Measurements from ENCODE around the gene KIF26B. TPM values are rescaled to one million over a fixed set of nuclear protein-coding genes. Genes with fewer than 3 reads are reported as not detected.

KIF26B gene
- polyA plus RNA-seq, 1 donor from 2014 or later = 6.3 TPM

DNA sequence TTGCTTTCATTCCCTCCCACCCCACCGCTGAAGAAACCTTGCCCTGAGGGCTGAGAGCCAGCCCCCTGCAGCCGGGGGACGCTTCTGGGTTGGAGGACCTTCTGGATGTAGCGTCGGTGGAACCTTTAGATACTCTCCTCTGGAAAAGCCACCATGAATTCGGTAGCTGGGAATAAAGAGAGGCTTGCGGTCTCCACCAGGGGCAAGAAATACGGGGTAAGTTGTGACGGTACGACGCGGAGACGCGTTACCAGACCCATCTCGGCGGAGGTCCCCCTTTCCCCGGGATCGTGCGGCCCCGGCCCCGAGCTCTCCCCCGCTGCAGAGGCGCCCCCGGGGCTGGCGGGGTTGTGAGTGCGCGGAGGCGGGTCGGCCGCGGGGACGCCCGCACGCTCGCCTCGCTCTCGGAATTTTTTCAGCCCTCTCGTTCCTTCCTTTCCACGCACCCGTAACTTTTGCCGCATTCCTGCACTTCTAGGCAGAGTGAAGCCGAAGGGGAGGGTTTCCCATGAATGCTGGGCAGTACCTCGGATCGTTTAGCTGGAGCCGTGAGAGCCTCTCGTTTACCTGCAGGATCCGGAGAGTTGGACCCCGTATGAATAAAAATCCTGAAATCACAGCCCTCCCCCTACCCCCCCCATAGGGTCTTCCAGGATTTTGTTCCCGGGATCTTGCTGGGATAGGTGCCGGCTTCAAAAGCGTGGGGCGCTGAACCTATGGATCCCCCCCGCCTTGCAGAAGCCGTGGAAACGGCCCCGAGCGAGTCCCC, 671 bp downstream of the KIF26B start:
- Histone ChIP-seq H4K20me1 (ENCODE audit: insufficient read depth) (no peaks in the 10 kb centered on the region), H3K9me3 (ENCODE audit: low read length) (no peaks in the 10 kb centered on the region), H3K4me2 (ENCODE audit: low read length) (peak overlapping the region; percentile 63), H3K36me3 (ENCODE audit: insufficient read depth, low read length) (no peaks in the 10 kb centered on the region), H3K27ac (ENCODE audit: low read length) (peak overlapping the region; percentile 74), H3K4me3 (ENCODE audit: low read length) (peak overlapping the region; percentile 91), H3K27me3 (ENCODE audit: insufficient read depth, low read depth, low read length) (peaks cover 23% of the 10 kb centered on the region), H3K9ac (ENCODE audit: low read length) (peak overlapping the region; percentile 75), H3K79me2 (replicated peaks; ENCODE audit: insufficient read depth, low read length) (peaks cover 30% of the 10 kb centered on the region), H3K9me2 (ENCODE audit: insufficient read depth, low read length) (no peaks in the 10 kb centered on the region), H3F3A (ENCODE audit: insufficient read depth, low read length, poor library complexity, severe bottlenecking) (peaks cover 3% of the 10 kb centered on the region), H2AFZ (ENCODE audit: low read depth, low read length) (peak overlapping the region; percentile 67)
- TF ChIP-seq SMC3 (conservative IDR thresholded peaks at IDR 0.05; ENCODE audit: poor library complexity) (no peak), EZH2 (IDR thresholded peaks at IDR 0.05; ENCODE audit: borderline replicate concordance, insufficient read depth, low read length, poor library complexity, severe bottlenecking) (no peak)
- TF ChIP-seq, protein P1, sequence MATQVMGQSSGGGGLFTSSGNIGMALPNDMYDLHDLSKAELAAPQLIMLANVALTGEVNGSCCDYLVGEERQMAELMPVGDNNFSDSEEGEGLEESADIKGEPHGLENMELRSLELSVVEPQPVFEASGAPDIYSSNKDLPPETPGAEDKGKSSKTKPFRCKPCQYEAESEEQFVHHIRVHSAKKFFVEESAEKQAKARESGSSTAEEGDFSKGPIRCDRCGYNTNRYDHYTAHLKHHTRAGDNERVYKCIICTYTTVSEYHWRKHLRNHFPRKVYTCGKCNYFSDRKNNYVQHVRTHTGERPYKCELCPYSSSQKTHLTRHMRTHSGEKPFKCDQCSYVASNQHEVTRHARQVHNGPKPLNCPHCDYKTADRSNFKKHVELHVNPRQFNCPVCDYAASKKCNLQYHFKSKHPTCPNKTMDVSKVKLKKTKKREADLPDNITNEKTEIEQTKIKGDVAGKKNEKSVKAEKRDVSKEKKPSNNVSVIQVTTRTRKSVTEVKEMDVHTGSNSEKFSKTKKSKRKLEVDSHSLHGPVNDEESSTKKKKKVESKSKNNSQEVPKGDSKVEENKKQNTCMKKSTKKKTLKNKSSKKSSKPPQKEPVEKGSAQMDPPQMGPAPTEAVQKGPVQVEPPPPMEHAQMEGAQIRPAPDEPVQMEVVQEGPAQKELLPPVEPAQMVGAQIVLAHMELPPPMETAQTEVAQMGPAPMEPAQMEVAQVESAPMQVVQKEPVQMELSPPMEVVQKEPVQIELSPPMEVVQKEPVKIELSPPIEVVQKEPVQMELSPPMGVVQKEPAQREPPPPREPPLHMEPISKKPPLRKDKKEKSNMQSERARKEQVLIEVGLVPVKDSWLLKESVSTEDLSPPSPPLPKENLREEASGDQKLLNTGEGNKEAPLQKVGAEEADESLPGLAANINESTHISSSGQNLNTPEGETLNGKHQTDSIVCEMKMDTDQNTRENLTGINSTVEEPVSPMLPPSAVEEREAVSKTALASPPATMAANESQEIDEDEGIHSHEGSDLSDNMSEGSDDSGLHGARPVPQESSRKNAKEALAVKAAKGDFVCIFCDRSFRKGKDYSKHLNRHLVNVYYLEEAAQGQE (IDR thresholded peaks at IDR 0.05; ENCODE audit: borderline replicate concordance) = peak; percentile 10

- peaks cover 32% of the 10 kb centered on the region for H3K79me2 ChIP-seq (replicated peaks; ENCODE audit: insufficient read depth, low read length)
- H4K20me1 ChIP-seq (ENCODE audit: insufficient read depth) = no peaks in the 10 kb centered on the region
- peak overlapping the region; percentile 63 for H3K4me2 ChIP-seq (ENCODE audit: low read length)
- peaks cover 3% of the 10 kb centered on the region for H3F3A ChIP-seq (ENCODE audit: insufficient read depth, low read length, poor library complexity, severe bottlenecking)
- no peaks in the 10 kb centered on the region for H3K36me3 ChIP-seq (ENCODE audit: insufficient read depth, low read length)
- H3K4me3 ChIP-seq (ENCODE audit: low read length) = peak overlapping the region; percentile 91
- H3K27ac ChIP-seq (ENCODE audit: low read length) = peak overlapping the region; percentile 74
- TF ChIP-seq, protein P2, sequence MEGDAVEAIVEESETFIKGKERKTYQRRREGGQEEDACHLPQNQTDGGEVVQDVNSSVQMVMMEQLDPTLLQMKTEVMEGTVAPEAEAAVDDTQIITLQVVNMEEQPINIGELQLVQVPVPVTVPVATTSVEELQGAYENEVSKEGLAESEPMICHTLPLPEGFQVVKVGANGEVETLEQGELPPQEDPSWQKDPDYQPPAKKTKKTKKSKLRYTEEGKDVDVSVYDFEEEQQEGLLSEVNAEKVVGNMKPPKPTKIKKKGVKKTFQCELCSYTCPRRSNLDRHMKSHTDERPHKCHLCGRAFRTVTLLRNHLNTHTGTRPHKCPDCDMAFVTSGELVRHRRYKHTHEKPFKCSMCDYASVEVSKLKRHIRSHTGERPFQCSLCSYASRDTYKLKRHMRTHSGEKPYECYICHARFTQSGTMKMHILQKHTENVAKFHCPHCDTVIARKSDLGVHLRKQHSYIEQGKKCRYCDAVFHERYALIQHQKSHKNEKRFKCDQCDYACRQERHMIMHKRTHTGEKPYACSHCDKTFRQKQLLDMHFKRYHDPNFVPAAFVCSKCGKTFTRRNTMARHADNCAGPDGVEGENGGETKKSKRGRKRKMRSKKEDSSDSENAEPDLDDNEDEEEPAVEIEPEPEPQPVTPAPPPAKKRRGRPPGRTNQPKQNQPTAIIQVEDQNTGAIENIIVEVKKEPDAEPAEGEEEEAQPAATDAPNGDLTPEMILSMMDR (IDR thresholded peaks at IDR 0.05; ENCODE audit: poor library complexity, severe bottlenecking) = peak; percentile 90
- TF ChIP-seq, protein P1 (IDR thresholded peaks at IDR 0.05; ENCODE audit: borderline replicate concordance) = no peak
- no peak for TF ChIP-seq MXI1 (conservative IDR thresholded peaks at IDR 0.05; ENCODE audit: poor library complexity, severe bottlenecking)
- no peak for TF ChIP-seq EP300 (conservative IDR thresholded peaks at IDR 0.05; ENCODE audit: poor library complexity, severe bottlenecking)
- peak; percentile 83 for TF ChIP-seq RAD21 (conservative IDR thresholded peaks at IDR 0.05)
- no peak for TF ChIP-seq TAF1 (IDR thresholded peaks at IDR 0.05; ENCODE audit: low read depth)
- TF ChIP-seq POLR2AphosphoS5 (IDR thresholded peaks at IDR 0.05) = peak; percentile 36
- no peak for TF ChIP-seq EZH2 (IDR thresholded peaks at IDR 0.05; ENCODE audit: borderline replicate concordance, insufficient read depth, low read length, poor library complexity, severe bottlenecking)
- peak; percentile 87 for TF ChIP-seq SMC3 (conservative IDR thresholded peaks at IDR 0.05; ENCODE audit: poor library complexity)
- H3K9ac ChIP-seq (ENCODE audit: low read length) = peak overlapping the region; percentile 75
- H3K9me2 ChIP-seq (ENCODE audit: insufficient read depth, low read length) = no peaks in the 10 kb centered on the region
- no peak overlapping the region for H2AFZ ChIP-seq (ENCODE audit: low read depth, low read length)
- H3K27me3 ChIP-seq (ENCODE audit: insufficient read depth, low read depth, low read length) = peaks cover 23% of the 10 kb centered on the region
- H3K9me3 ChIP-seq (ENCODE audit: low read length) = no peaks in the 10 kb centered on the region
Measured at GRCh38 chr1:245156041-245156735, 1.4 kb downstream of the KIF26B start.

Measured in neural cell (in vitro differentiated cells).